ENCODE measurements around the gene CEACAM7. TPM values are rescaled to one million over a fixed set of nuclear protein-coding genes. Genes with fewer than 3 reads are reported as not detected.

The CEACAM7 gene
- total RNA-seq, 5 donors from 2014 or later (not counting 1 experiment from before 2014, with no cell fraction given) = not detected

- Histone ChIP-seq H3K4me3 (ENCODE audit: control insufficient read depth in 1 of 2, extremely low read depth in 1 of 2, low read length in 1 of 2) (no peak overlapping the region), H3K27ac (ENCODE audit: low read length) (no peak overlapping the region), H3K9me3 (no peaks in the 10 kb centered on the region), H3K36me3 (ENCODE audit: control insufficient read depth in 2 of 2, extremely low read depth in 1 of 2, insufficient read depth in 1 of 2, low read length in 1 of 2) (no peaks in the 10 kb centered on the region), H3K27me3 (replicated peaks in 1 of 2; ENCODE audit: control insufficient read depth in 2 of 2, extremely low read depth in 1 of 2, insufficient read depth in 2 of 2, low read length in 1 of 2) (peaks cover 0 to 65% of the 10 kb centered on the region in 2 experiments), H3K4me1 (ENCODE audit: control insufficient read depth in 1 of 2, extremely low read depth in 1 of 2, insufficient read depth in 2 of 2, low read length in 2 of 2) (peaks cover 0 to 7% of the 10 kb centered on the region in 2 experiments)
- Mint-ChIP-seq H3K4me3 (no peak overlapping the region), H3K36me3 (no peaks in the 10 kb centered on the region), H3K4me1 (peaks cover 5 to 12% (median 6%) of the 10 kb centered on the region in 3 donors), H3K9me3 (no peaks in the 10 kb centered on the region), H3K27ac (no peak overlapping the region), H3K27me3 (peaks cover 34 to 48% of the 10 kb centered on the region in 2 donors)
- 100% methylated on average over 2 of the region's 5 CpGs for WGBS (ENCODE audit: insufficient coverage)
- CTCF ChIA-PET = no interaction called here
- DNase-seq (peak in 1 of 35 experiments; percentile 20), ATAC-seq (replicated peaks in 1 of 4) (no peak)
- POLR2A ChIA-PET = interaction anchor here in 1 of 2 donors (0.5 kb wide), 1 partner anchor 619 kb away, joined by 3 read pairs; no protein-coding TSS in a partner anchor
Observed at GRCh38 chr19:41707871-41708371, 19.9 kb upstream of the CEACAM7 start.

- H3K36me3 Mint-ChIP-seq = no peaks in the 10 kb centered on the region
- Histone ChIP-seq H3K4me1 (ENCODE audit: control insufficient read depth in 1 of 2, extremely low read depth in 1 of 2, insufficient read depth in 2 of 2, low read length in 2 of 2) (peaks cover 0 to 7% of the 10 kb centered on the region in 2 experiments), H3K9me3 (no peaks in the 10 kb centered on the region), H3K27ac (ENCODE audit: low read length) (no peak overlapping the region), H3K27me3 (replicated peaks in 1 of 2; ENCODE audit: control insufficient read depth in 2 of 2, extremely low read depth in 1 of 2, insufficient read depth in 2 of 2, low read length in 1 of 2) (peaks cover 0 to 67% of the 10 kb centered on the region in 2 experiments), H3K4me3 (ENCODE audit: control insufficient read depth in 1 of 2, extremely low read depth in 1 of 2, low read length in 1 of 2) (no peak overlapping the region), H3K36me3 (ENCODE audit: control insufficient read depth in 2 of 2, extremely low read depth in 1 of 2, insufficient read depth in 1 of 2, low read length in 1 of 2) (no peaks in the 10 kb centered on the region)
- CTCF ChIA-PET = interaction anchor here in 1 of 2 donors (0.6 to 1.2 kb wide), 6 partner anchors 9 to 1551 kb away, joined by 3 to 11 read pairs (median 4); no protein-coding TSS in a partner anchor
- H3K4me3 Mint-ChIP-seq = peak overlapping the region in 1 of 3 donors; percentile 56
- peak in 2 of 35 experiments; percentile 6 to 16 for DNase-seq
- 43% methylated on average over 1 of the region's 5 CpGs for WGBS (ENCODE audit: insufficient coverage)
- H3K4me1 Mint-ChIP-seq = peaks cover 5 to 12% (median 6%) of the 10 kb centered on the region in 3 donors
- no peaks in the 10 kb centered on the region for H3K9me3 Mint-ChIP-seq
- ATAC-seq (replicated peaks in 1 of 4) = no peak
- H3K27me3 Mint-ChIP-seq = peaks cover 32 to 46% of the 10 kb centered on the region in 2 donors
- POLR2A ChIA-PET = no interaction called here
- no peak overlapping the region for H3K27ac Mint-ChIP-seq
Observed at GRCh38 chr19:41707502-41707812, 19.4 kb upstream of the CEACAM7 start.

- POLR2A ChIA-PET = no interaction called here
- Histone ChIP-seq H3K27ac (ENCODE audit: low read length) (no peak overlapping the region), H3K4me3 (ENCODE audit: control insufficient read depth in 1 of 2, extremely low read depth in 1 of 2, low read length in 1 of 2) (peak overlapping the region in 1 of 2 donors; percentile 36), H3K4me1 (ENCODE audit: control insufficient read depth in 1 of 2, extremely low read depth in 1 of 2, insufficient read depth in 2 of 2, low read length in 2 of 2) (peaks cover 0 to 7% of the 10 kb centered on the region in 2 experiments), H3K36me3 (ENCODE audit: control insufficient read depth in 2 of 2, extremely low read depth in 1 of 2, insufficient read depth in 1 of 2, low read length in 1 of 2) (no peaks in the 10 kb centered on the region), H3K9me3 (no peaks in the 10 kb centered on the region), H3K27me3 (replicated peaks in 1 of 2; ENCODE audit: control insufficient read depth in 2 of 2, extremely low read depth in 1 of 2, insufficient read depth in 2 of 2, low read length in 1 of 2) (peaks cover 0 to 65% of the 10 kb centered on the region in 2 experiments)
- peak overlapping the region in 1 of 2 donors; percentile 28 for H3K27ac Mint-ChIP-seq
- H3K27me3 Mint-ChIP-seq = peaks cover 27 to 45% of the 10 kb centered on the region in 2 donors
- no peaks in the 10 kb centered on the region for H3K9me3 Mint-ChIP-seq
- WGBS (ENCODE audit: insufficient coverage) = 18% methylated on average over 25 of the region's 26 CpGs
- H3K4me3 Mint-ChIP-seq = peak overlapping the region; percentile 56 to 70 (median 67)
- CTCF ChIA-PET = interaction anchor here (0.6 to 1.2 kb wide), 10 partner anchors 8 to 1550 kb away, joined by 3 to 11 read pairs (median 4); no protein-coding TSS in a partner anchor
- peak; percentile 27 to 79 (median 59) for DNase-seq
- H3K4me1 Mint-ChIP-seq = peaks cover 5 to 12% (median 6%) of the 10 kb centered on the region in 3 donors
- no peaks in the 10 kb centered on the region for H3K36me3 Mint-ChIP-seq
- ATAC-seq (replicated peaks in 1 of 4) = peak; percentile 87 to 93 (median 92)
Observed at GRCh38 chr19:41706741-41707501, 18.9 kb upstream of the CEACAM7 start.

- POLR2A ChIA-PET = no interaction called here
- Histone ChIP-seq H3K36me3 (ENCODE audit: control insufficient read depth in 2 of 2, extremely low read depth in 1 of 2, insufficient read depth in 1 of 2, low read length in 1 of 2) (no peaks in the 10 kb centered on the region), H3K9me3 (no peaks in the 10 kb centered on the region), H3K27me3 (replicated peaks in 1 of 2; ENCODE audit: control insufficient read depth in 2 of 2, extremely low read depth in 1 of 2, insufficient read depth in 2 of 2, low read length in 1 of 2) (peaks cover 0 to 67% of the 10 kb centered on the region in 2 experiments), H3K4me1 (ENCODE audit: control insufficient read depth in 1 of 2, extremely low read depth in 1 of 2, insufficient read depth in 2 of 2, low read length in 2 of 2) (peaks cover 0 to 7% of the 10 kb centered on the region in 2 experiments), H3K27ac (ENCODE audit: low read length) (no peak overlapping the region), H3K4me3 (ENCODE audit: control insufficient read depth in 1 of 2, extremely low read depth in 1 of 2, low read length in 1 of 2) (no peak overlapping the region)
- DNase-seq = peak in 18 of 35 experiments; percentile 6 to 49 (median 26)
- no peaks in the 10 kb centered on the region for H3K9me3 Mint-ChIP-seq
- ATAC-seq (replicated peaks in 1 of 4) = no peak
- no peak overlapping the region for H3K4me3 Mint-ChIP-seq
- peaks cover 31 to 48% of the 10 kb centered on the region in 2 donors for H3K27me3 Mint-ChIP-seq
- CTCF ChIA-PET = no interaction called here
- no peaks in the 10 kb centered on the region for H3K36me3 Mint-ChIP-seq
- WGBS (ENCODE audit: insufficient coverage) = 66% methylated on average over 6 of the region's 10 CpGs
- no peak overlapping the region for H3K27ac Mint-ChIP-seq
- peaks cover 5 to 12% (median 6%) of the 10 kb centered on the region in 3 donors for H3K4me1 Mint-ChIP-seq
Observed at GRCh38 chr19:41705393-41706174, 17.5 kb upstream of the CEACAM7 start.

GRCh38 chr19:41703602-41704293 is 15.7 kb upstream of the CEACAM7 start:
- 68% methylated on average over 7 of the region's 8 CpGs for WGBS (ENCODE audit: insufficient coverage)
- peaks cover 0 to 7% of the 10 kb centered on the region in 2 experiments for H3K4me1 ChIP-seq (ENCODE audit: control insufficient read depth in 1 of 2, extremely low read depth in 1 of 2, insufficient read depth in 2 of 2, low read length in 2 of 2)
- Mint-ChIP-seq H3K4me3 (no peak overlapping the region), H3K27me3 (peaks cover 32 to 43% of the 10 kb centered on the region in 2 donors), H3K4me1 (peaks cover 5 to 12% (median 6%) of the 10 kb centered on the region in 3 donors), H3K9me3 (no peaks in the 10 kb centered on the region), H3K27ac (no peak overlapping the region), H3K36me3 (no peaks in the 10 kb centered on the region)
- H3K27ac ChIP-seq (ENCODE audit: low read length) = no peak overlapping the region
- no peak for ATAC-seq (replicated peaks in 1 of 4)
- peaks cover 0 to 74% of the 10 kb centered on the region in 2 experiments for H3K27me3 ChIP-seq (replicated peaks in 1 of 2; ENCODE audit: control insufficient read depth in 2 of 2, extremely low read depth in 1 of 2, insufficient read depth in 2 of 2, low read length in 1 of 2)
- no peaks in the 10 kb centered on the region for H3K9me3 ChIP-seq
- ChIA-PET CTCF (no interaction called here), POLR2A (no interaction called here)
- peak in 1 of 35 experiments; percentile 3 for DNase-seq
- no peaks in the 10 kb centered on the region for H3K36me3 ChIP-seq (ENCODE audit: control insufficient read depth in 2 of 2, extremely low read depth in 1 of 2, insufficient read depth in 1 of 2, low read length in 1 of 2)
- H3K4me3 ChIP-seq (ENCODE audit: control insufficient read depth in 1 of 2, extremely low read depth in 1 of 2, low read length in 1 of 2) = no peak overlapping the region

Measured in T-cell (primary cell).